HepG2 (cell line): ENCODE data around the gene INKA1. TPM values are rescaled to one million over a fixed set of nuclear protein-coding genes. Genes with fewer than 3 reads are reported as not detected.

ENCODE experiments used
- CREB3 ChIP-seq: sonication (generic); formaldehyde crosslinking; IDR thresholded peaks from 2 replicates; pipeline ENCODE4 v1.5.0; 2020; ENCODE audit warnings: missing genetic modification reagents
- JDP2 ChIP-seq: sonication (generic); formaldehyde crosslinking; IDR thresholded peaks from 2 replicates; pipeline ENCODE4 v1.8.1; 2022; ENCODE audit warnings: missing genetic modification reagents, borderline replicate concordance
- MATR3 ChIP-seq: sonication (generic); formaldehyde crosslinking; IDR thresholded peaks from 2 replicates; pipeline ENCODE4 v1.4.0; 2020; ENCODE audit warnings: missing genetic modification reagents
- NR1H2 ChIP-seq: sonication (generic); formaldehyde crosslinking; IDR thresholded peaks from 2 replicates; pipeline ENCODE4 v1.8.1; 2022; ENCODE audit warnings: low read depth, missing genetic modification reagents, borderline replicate concordance
- NR2F6 ChIP-seq, 2 experiments: IDR thresholded peaks; 2 replicates each; pipeline ENCODE4 v1.6.1; 2016; ENCODE audit warnings: antibody characterized with exemption in 1 of 2, mild to moderate bottlenecking in 1 of 2
- PLRG1 ChIP-seq: fragments of 450-650 bp; conservative IDR thresholded peaks from 2 replicates; pipeline ENCODE4 v1.6.1; 2016
- SNAI1 ChIP-seq: sonication (generic); formaldehyde crosslinking; IDR thresholded peaks from 2 replicates; pipeline ENCODE4 v1.5.0; 2020; ENCODE audit warnings: mild to moderate bottlenecking, missing genetic modification reagents, borderline replicate concordance
- SUZ12 ChIP-seq: fragments of 150-350 bp; IDR thresholded peaks from 2 replicates; pipeline ENCODE4 v1.6.1; 2014; ENCODE audit warnings: low read depth, low read length
- ZNF205 ChIP-seq: IDR thresholded peaks from 2 replicates; pipeline ENCODE4 v1.6.1; 2018; ENCODE audit warnings: missing biosample characterization, missing genetic modification reagents
- ZNF432 ChIP-seq: sonication (generic); formaldehyde crosslinking; IDR thresholded peaks from 2 replicates; pipeline ENCODE4 v1.5.0; 2020; ENCODE audit warnings: missing genetic modification reagents, mild to moderate bottlenecking, borderline replicate concordance
- ZNF550 ChIP-seq: sonication (generic); formaldehyde crosslinking; IDR thresholded peaks from 2 replicates; pipeline ENCODE4 v1.4.0; 2020; ENCODE audit warnings: mild to moderate bottlenecking, missing genetic modification reagents, borderline replicate concordance
- ZNF773 ChIP-seq: sonication (generic); formaldehyde crosslinking; IDR thresholded peaks from 2 replicates; pipeline ENCODE4 v1.4.0; 2020; ENCODE audit warnings: missing genetic modification reagents, borderline replicate concordance
- polyA plus RNA-seq, 8 experiments: library from polyadenylated mRNA; depleted of rRNA in 3 of 8; stranded (reverse) in 7 of 8; unstranded in 1 of 8; fragments of >200 nt; fragmentation: Illumina TruSeq in 4 of 8; extraction: Trizol in 4 of 8; gene quantifications; 2 replicates each; pipeline versions ENCODE4 v1.2.1 to v1.2.3, GENCODE V29; 2011 to 2016; ENCODE audit warnings: low read depth in 4 of 8, missing spikeins in 1 of 8, mixed read lengths in 1 of 8; ENCODE audit not compliant: insufficient read depth in 1 of 8
- total RNA-seq, 5 experiments: library from RNA; depleted of rRNA; stranded (reverse); fragments of >200 nt; fragmentation: Illumina TruSeq; extraction: Trizol; gene quantifications; 2 replicates each; pipeline ENCODE4 v1.2.3, GENCODE V29; 2016; ENCODE audit warnings: low read depth in 1 of 5
- TF ChIP-seq, protein P1 (sequence below), 2 experiments: fragments of 450-650 bp in 1 of 2; sonication (generic) in 1 of 2; formaldehyde crosslinking in 1 of 2; IDR thresholded peaks; 2 replicates each; pipeline versions ENCODE4 v1.6.1 to v1.8.0; 2016 to 2022; ENCODE audit warnings: antibody characterized with exemption in 1 of 2, mild to moderate bottlenecking in 1 of 2, missing genetic modification reagents in 1 of 2
- TF ChIP-seq, protein P2 (sequence below): sonication (generic); formaldehyde crosslinking; IDR thresholded peaks from 2 replicates; pipeline ENCODE4 v1.5.1; 2020; ENCODE audit warnings: mild to moderate bottlenecking, moderate library complexity, missing genetic modification reagents
- TF ChIP-seq, protein P3 (sequence below): sonication (generic); formaldehyde crosslinking; IDR thresholded peaks from 2 replicates; pipeline ENCODE4 v1.4.0; 2020; ENCODE audit warnings: missing genetic modification reagents

The INKA1 gene
- total and polyA plus RNA-seq, 2 of the 13 experiments (the other 11 are each of a cell fraction or from before 2014, with no cell fraction given) = 0.22 to 0.41 TPM

- no peak for TF ChIP-seq SNAI1
- TF ChIP-seq JDP2 (CRISPR knock-in tag) = no peak
- no peak for TF ChIP-seq SUZ12
- no peak for TF ChIP-seq ZNF550 (CRISPR knock-in tag)
- TF ChIP-seq, protein P1, sequence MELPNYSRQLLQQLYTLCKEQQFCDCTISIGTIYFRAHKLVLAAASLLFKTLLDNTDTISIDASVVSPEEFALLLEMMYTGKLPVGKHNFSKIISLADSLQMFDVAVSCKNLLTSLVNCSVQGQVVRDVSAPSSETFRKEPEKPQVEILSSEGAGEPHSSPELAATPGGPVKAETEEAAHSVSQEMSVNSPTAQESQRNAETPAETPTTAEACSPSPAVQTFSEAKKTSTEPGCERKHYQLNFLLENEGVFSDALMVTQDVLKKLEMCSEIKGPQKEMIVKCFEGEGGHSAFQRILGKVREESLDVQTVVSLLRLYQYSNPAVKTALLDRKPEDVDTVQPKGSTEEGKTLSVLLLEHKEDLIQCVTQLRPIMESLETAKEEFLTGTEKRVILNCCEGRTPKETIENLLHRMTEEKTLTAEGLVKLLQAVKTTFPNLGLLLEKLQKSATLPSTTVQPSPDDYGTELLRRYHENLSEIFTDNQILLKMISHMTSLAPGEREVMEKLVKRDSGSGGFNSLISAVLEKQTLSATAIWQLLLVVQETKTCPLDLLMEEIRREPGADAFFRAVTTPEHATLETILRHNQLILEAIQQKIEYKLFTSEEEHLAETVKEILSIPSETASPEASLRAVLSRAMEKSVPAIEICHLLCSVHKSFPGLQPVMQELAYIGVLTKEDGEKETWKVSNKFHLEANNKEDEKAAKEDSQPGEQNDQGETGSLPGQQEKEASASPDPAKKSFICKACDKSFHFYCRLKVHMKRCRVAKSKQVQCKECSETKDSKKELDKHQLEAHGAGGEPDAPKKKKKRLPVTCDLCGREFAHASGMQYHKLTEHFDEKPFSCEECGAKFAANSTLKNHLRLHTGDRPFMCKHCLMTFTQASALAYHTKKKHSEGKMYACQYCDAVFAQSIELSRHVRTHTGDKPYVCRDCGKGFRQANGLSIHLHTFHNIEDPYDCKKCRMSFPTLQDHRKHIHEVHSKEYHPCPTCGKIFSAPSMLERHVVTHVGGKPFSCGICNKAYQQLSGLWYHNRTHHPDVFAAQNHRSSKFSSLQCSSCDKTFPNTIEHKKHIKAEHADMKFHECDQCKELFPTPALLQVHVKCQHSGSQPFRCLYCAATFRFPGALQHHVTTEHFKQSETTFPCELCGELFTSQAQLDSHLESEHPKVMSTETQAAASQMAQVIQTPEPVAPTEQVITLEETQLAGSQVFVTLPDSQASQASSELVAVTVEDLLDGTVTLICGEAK (IDR thresholded peaks at IDR 0.05) = no peak
- TF ChIP-seq, protein P1 (CRISPR knock-in tag; IDR thresholded peaks at IDR 0.05) = peak; percentile 13; the same call in 1 of the 2 replicates
- no peak; the same call in 1 of the 2 replicates for TF ChIP-seq NR2F6 (IDR thresholded peaks at IDR 0.05)
- peak; percentile 59; the same call in 1 of the 2 replicates for TF ChIP-seq NR2F6 (CRISPR knock-in tag; IDR thresholded peaks at IDR 0.05)
- TF ChIP-seq ZNF773 (CRISPR knock-in tag) = no peak
- TF ChIP-seq MATR3 (CRISPR knock-in tag) = no peak
- TF ChIP-seq PLRG1 = no peak
- TF ChIP-seq, protein P2, sequence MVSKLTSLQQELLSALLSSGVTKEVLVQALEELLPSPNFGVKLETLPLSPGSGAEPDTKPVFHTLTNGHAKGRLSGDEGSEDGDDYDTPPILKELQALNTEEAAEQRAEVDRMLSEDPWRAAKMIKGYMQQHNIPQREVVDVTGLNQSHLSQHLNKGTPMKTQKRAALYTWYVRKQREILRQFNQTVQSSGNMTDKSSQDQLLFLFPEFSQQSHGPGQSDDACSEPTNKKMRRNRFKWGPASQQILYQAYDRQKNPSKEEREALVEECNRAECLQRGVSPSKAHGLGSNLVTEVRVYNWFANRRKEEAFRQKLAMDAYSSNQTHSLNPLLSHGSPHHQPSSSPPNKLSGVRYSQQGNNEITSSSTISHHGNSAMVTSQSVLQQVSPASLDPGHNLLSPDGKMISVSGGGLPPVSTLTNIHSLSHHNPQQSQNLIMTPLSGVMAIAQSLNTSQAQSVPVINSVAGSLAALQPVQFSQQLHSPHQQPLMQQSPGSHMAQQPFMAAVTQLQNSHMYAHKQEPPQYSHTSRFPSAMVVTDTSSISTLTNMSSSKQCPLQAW (CRISPR knock-in tag) = no peak
- TF ChIP-seq ZNF205 (CRISPR knock-in tag) = no peak
- no peak for TF ChIP-seq NR1H2 (CRISPR knock-in tag)
- TF ChIP-seq CREB3 (CRISPR knock-in tag) = no peak
- TF ChIP-seq, protein P3, sequence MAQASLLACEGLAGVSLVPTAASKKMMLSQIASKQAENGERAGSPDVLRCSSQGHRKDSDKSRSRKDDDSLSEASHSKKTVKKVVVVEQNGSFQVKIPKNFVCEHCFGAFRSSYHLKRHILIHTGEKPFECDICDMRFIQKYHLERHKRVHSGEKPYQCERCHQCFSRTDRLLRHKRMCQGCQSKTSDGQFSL = no peak
- TF ChIP-seq ZNF432 (CRISPR knock-in tag) = no peak
These were observed at the start of gene INKA1 (continued) for GRCh38 chr3:49802719-49803464.
